Skin of body (tissue), 2 donors: ENCODE results near the gene PEX14. TPM values are rescaled to one million over a fixed set of nuclear protein-coding genes. Genes with fewer than 3 reads are reported as not detected.
A peak's percentile ranks its signal among the peaks of the same experiment; 100 is the strongest.

Experiments
- DNase-seq: peaks from one replicate; lab custom pipeline; 2025; lab: John Stamatoyannopoulos, UW
- total RNA-seq: library from RNA; depleted of rRNA; stranded (reverse); fragments of >200 nt; gene quantifications from one replicate; pipeline ENCODE4 v1.2.3, GENCODE V29; 2014

PEX14 gene
- total RNA-seq, 1 donor from 2014 or later: 9.6 TPM

DNA sequence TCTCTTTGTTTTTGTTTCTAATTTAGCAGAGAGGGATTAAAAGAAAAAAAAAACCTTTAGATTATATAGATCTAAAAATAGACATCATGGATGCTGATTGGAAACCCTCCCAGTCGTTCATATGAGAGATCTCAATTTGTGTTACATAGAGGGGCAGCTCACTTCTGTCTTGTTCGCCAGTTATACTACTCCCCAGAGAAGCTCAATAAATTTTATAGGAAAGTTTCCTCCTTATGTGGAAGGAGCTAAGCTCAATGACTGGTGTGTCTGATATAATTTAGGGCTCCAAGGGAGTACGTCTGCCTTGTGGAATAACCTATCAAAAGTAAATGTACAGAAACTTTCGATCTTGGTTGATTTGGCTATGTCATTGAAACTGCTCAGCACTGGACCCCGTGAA, 117.6 kb downstream of the PEX14 start:
- no peak for DNase-seq

DNA sequence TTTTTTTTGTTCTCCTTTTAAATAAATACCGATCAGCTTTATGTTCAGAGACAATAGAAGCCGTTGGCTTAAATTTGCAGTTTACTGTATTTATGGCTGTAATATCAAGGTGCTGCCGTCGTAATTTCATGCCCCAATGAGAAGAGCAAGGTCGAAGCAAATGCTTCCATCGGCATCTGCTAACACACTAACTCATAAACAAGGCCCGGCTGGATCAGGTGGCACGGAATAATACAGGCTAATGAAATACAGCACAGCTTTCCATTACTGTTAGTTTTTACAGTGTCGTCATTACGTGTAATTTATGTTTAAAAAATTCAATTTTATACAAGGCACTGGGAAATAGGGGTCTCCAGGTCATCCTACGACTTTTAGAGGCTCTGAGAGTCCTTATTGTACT, 119.0 kb downstream of the PEX14 start:
- no peak for DNase-seq

DNA sequence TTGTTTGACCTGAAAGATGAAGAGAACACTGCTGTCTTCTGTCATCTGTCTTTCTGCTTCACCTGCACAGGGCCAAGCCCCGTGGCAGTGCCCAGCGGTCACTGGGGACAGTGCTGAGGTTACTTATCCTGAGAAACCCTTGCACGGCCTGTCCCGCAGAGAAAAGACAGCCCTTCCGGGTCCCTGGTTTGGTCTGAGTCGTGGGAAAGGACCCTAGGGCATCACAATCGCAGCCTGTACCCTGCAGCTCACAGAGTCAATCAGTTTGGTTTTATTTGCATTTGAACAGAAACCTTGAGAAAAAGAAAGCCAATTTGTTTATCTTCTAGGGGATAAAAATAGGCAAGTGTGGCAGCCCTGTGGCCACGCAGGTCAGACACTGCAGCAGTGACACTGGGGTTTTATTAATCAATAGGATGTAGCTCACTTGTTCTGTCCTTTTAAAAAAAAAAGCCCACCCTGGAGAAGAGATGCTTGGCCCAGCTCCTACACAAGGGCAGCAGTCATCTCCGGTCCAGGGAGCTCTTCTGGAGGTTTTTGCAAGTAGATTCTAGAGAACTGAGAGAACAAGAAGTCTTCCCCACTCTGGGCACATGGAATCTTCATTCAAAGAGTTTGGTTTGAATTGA, 120.0 kb downstream of the PEX14 start:
- DNase-seq: no peak

DNA sequence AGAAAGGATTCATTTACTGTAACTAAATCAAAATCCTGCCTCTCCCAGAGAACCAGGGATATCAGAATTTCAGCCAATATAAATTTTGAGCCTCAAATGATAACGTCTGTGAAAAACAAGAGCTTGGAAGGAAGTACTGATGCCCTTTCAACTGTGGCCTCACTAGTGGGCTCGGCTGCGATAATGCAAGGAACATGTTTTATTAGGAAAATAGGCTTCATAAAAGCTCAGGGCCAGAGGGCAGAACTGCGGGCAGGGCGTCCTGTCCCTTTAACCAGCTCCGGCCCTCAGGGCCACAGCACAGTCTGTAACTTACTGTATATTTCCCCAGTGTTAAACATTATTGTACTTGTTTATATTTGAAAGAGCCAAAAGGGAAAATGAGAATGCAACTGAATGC, 122.0 kb downstream of the PEX14 start:
- no peak for DNase-seq

DNA sequence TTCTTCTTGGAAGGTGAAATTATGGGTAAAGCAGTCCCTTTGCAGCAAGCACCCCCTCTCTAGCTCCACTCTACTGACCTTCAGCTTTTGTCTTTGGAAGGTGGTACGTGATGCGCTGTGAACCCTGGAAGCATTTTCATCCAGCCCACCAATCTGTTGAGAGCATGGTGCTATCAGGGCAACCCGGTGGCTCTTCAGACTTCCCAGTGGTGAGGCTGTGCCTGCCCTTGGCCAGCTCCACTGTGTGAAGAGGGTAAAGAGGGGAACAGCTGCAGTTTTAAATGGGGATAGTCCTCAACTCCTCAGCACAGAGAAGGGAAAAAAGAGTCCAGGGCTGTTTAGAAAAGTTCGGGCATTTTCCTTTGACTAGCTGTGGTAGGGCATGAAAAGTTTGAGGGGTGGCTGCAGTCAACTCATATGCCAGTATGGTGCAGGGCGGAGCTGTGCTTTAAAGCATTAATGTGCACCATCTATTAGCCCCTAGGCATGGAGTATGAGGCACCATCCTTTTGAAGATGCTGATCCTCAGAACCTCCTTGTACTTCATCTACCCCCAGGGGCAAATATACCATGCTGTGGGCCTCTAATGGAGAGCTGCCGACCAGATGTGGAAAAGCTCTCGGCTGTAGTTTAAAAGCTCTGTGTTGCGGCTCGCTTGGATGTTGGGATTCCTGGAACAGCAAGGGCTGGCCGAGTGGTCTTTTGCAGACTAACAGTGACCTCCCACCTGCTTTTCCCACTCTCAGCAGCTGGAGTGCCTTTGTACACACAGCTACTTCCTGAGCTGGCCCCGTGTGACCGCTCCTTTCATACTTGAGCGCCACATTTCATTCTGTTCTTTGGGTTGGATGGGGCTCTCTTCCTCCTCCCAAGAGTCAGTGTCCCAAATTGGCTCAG, 123.0 kb downstream of the PEX14 start:
- DNase-seq: peak; percentile 23

DNA sequence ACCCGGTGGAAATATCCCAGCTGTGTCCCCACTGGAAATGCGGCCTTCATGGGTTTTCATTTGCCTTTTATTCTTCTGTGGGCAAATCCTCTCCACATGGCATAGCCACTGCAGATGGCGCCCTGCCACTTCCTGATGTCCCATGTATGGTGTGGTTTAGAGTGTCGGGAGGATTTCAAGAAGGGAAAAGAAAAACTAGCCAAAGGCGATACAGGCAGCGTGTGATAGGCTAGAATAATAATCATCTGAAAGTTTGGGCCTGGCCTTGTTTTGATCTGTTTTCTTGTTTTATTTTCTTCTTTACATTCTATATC, 123.6 kb downstream of the PEX14 start:
- no peak for DNase-seq

DNA sequence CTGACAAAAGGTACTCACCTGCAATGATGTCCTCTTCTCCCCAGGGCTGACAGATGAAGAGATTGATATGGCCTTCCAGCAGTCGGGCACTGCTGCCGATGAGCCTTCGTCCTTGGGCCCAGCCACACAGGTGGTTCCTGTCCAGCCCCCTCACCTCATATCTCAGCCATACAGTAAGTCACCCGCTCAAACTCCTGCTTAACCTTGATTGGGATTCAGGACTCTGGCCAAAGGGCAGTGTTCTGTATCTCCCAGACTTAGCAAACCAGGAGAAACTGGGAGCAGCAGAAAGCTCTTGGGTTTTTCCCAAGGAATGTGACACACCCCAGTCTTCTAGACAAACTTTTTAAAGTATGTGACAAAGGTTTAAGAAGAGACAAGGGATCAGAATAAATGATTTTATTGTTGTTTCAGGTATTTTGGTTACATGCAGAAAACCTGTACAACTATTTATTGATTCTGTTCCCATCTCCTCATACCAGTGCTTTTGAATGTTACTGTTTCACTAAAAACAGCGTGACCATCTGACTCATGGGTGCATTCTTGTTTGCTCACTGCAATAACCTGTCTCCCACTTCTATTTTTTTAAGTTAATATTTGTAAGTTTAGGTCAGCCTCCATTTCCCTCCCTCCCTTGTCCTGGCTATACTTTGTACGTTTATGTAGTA, 124.6 kb downstream of the PEX14 start:
- DNase-seq: no peak

DNA sequence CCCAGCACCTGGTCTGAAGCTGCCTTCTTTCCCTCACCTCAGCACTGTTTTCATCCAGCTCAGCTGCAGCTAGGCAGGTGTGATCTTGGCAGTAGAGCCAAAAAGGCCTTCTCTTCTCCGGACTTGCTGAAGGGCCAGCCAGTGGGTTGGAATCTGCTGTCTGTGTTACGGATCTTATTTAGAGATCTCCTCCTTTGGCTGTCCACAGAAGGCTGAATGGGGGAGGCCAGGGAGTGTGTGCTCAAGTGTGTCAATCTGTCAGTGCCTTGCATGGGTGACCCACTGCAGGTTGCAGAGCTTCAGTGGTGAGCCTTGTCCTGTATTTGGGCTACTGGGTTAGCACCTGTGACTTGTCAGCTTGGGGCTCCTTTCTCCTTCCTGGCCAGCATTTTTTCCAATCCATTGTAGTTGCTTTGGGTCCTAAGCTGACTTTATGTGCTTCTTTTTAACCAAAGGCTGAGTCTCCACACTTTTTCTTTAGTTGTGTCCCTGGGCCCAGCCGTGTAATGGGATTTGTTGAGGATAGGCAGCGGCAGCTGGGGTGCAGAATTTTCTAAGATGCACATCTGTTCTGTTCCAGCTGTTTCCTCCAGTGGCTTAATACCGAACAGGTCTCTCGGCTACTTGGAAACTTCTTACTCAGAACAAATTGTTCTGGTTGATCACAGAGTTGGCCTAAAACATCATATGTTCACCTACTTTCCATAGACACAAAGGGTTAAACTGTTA, 126.8 kb downstream of the PEX14 start:
- no peak for DNase-seq

DNA sequence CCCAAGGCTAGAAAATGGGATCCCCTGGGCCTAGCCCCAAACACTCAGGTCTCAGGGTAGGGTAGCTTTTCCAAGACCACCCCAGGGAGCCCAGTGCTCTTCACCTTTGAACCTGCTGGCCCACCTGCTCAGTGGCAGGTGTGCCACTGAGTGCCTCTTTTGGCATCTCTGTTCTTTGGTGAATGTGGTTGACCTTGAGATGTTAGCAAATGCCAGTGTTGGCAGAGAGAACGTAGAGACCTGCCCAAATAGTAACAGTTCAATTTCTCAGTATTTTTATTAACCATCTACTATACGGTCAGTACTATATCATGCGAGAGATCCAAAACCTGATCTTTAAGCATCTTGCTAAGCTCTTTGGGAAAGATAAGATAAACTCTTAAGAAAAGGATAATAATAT, 128.2 kb downstream of the PEX14 start:
- DNase-seq: no peak

DNA sequence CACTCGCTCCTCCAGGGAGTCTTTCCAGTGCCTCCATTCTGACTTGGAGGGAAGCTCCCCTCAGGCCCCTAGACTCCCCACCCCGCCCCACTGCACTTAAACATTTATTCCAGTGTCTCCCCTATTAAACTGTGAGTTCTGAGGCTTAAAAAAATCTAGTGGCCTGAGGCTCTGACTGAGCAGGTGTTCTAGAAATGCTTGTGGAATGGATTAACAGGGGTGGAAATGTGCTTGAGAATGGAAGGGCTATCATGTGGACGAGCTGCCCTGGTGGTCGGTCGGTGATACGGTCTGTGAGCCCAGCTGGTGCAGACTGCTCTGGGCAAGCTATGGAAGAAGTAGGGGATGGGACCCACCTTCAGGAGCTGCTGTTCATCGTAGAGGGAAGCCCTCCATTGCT, 130.2 kb downstream of the PEX14 start:
- DNase-seq: no peak

DNA sequence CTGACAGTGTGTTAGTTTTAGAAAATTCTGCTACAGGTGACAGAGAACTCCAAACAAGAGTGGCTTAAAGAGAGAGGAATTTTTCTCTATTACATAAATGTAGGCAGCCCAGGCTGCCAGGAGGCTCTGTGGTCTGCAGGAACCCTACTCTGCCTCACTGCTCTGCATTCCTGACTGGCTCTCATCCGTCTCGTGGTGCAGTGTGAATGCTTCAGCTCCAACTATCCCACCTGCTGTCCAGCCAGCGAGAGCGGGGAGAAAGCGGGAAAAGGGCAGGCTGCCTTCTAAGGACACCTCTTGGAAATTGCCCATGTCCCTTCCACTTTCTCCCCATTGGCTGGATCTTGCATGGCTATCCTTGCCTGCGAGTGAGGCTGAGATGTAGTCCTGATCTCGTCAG, 131.3 kb downstream of the PEX14 start:
- DNase-seq: no peak

DNA sequence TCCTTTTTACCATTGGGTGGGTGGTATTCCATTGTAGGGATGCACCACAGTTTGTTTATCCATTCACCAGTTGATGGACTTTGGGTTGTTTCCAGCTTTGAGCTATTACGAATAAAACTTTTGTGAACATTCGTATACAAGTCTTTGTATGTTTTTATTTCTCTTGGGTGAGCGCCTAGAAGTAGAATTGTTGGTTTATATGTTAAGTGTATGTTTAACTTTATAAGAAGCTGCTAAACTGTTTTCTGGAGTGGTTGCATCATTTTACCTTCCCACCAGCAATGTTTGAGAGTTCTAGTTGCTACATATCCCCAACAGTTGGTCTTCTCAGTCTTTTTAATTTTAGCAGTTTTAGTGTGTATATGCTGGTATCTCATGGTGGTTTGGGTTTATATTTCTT, 132.5 kb downstream of the PEX14 start:
- no peak for DNase-seq

DNA sequence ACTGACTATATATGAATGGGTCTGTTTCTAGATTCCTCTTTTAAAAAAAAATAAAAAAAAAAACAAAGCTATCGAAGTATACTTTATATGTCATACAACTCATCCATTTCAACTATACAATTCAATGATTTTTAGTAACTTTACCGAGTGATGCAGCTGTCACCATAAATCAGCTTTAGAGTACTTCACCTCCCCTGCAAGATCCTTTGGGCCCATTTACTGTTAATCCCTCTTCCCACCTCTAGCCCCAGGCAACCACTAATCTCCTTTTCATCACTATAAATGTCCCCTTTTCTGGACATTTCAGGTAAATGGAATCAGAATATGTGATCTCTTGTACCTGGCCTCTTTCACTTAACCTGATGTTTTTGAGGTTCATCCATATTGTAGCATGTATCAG, 133.9 kb downstream of the PEX14 start:
- no peak for DNase-seq

DNA sequence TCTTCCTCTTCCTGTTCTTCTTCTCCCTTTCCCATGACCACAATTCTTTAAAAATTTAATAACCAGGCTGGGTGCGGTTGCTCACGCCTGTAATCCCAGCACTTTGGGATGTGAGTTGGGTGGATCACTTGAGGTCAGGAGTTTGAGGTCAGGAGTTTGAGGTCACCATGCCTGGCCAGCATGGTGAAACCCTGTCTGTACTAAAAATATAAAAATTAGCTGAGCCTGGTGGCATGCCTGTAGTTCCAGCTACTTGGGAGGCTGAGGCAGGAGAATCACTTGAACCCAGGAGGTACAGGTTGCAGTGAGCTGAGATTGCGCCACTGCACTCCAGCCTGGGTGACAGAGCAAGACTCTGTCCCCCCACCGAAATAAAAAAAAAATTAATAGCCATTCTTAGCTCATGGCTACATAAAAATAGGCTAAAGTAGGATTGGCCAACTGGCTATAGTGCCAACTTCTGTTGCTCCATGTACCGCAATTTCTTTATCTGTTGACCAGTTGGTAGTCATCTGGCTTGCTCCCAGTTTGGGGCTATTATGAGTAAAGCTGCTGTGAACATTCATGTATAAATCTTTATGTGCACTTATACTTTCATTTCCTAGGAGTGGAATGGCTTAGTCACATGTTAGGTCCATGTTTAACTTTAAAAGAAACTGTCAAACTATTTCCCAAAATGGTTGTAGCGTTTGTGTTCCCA, 136.3 kb downstream of the PEX14 start:
- no peak for DNase-seq

DNA sequence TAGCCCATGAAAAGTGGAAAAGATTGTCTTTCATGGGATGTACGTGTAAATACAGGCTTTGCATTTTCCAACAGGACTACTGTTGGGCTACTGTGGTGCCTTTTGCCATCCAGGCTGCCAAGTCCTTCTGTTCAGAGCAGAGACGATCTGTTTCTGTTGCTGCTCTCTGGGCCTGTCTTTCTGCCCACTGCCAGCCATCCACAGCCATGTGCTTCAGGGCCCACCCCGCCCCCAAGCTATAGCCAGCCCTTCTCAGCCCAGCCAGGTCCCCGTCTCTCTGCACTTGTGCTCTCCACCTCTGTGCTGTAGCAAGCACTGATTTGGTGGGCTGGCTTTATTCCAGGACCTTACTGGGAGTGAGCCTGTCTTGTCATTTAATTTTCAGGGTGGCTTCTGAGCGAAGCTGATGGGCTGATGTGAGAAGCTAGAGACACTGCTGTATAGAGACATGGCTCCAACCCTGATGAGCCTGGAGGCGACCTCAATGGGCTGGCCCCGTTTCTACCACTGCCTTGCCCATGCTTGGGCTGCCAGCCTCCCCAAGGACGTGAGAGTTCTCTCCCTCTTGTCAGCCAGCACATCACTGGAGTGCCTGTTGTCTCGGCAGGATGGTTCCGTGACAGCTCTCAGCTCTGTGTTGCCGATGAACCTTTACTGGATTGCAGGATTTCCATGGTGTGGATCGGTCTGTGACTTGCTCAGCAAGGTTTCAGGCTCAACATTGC, 137.8 kb downstream of the PEX14 start:
- DNase-seq: no peak

DNA sequence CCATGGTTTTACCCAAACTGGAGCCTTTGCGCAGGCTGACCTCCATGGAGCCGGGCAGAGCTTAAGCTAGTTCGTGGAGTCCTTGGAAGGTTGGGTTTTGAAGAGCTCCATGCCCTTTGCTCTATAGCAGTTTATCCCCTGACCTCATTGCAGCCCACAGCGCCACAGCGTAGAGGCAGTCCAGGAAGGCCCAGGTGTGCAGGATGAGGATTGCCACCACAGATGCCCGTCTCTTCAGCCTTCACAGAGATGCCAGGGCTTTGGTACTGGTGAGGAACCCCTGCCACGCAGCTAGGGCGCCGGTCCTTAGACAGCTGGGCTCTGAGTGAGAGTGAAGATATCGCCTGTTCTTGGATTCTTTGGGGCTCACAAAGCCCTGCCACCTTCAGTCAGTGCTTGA, 138.6 kb downstream of the PEX14 start:
- DNase-seq: no peak

DNA sequence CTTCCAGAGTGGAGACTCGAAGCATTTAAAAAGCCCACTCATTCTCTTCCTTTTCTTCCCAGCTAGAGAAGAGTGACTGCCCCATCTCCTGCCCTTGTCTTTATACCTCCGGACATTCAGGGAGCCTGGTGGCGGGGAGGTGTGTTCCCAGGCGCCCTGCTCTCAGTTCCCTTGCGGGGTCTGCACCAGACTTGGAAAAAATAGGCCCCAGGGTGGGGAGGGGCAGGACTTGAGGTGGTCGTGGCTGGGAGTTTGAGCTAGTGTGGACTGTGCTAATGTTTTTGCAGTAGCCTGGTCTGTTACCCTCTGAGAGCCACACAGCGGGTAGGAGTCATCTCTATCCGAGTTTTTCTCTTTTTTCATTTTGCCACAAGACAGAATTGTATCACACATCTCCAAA, 139.1 kb downstream of the PEX14 start:
- DNase-seq: no peak

DNA sequence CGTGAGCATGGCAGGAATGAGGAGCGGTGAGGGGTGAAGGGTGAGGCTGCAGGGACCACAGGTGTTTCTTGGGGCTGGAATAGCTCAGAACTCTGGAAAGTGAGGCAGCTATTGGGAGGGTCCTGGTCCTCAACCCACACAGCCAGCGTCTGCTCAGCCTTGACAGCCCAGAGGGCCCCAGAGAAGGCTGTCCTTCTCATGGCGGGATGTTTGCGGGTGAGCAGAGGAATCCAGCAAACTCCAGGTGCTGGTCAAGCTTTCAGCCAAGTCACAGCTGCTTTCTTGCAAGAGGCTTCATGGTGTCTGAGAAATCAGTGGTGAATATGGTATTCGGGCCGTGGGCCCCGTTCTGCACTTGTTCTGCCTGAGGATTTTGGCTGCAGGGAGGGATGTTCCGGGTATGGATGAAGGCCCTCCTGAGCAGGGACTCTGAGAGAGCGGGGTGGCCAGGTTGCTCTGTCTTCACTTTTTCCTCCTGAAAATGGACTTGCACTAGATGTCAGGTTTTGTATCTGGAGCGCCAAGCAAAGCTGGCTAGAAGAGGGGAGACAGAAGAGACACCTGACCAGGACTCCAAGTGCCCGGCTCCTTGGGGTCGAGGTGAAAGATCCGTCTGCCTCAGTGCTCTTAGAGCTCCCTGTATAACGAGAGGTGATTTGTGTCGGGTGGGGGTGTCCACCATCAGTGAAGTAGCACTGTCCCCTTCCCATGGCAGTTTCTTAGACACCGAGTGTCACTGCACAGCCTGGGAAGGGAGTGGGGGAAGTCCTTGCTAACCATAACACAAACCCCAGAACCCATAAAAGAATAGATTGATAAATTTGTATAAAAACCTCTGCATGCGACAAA, 139.9 kb downstream of the PEX14 start:
- DNase-seq: no peak

DNA sequence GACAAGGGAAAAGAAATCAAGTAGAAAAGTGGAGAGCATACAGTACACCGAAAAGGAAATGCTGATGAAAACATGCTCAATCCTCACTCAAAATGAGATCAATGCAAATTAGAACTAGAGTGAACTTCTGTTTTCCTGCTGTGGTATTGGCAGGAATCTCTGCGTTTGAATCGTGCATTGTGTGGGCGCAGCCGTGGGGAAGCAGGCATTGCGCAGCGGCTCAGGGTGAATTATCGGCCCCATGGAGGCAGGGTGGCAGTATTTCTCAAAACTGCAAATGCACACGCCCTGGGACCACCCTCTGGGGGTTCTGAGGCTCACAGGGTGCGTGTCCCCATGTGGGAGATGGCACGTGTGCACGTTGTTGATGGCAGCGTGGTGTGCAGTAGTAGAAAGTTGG, 140.6 kb downstream of the PEX14 start:
- no peak for DNase-seq
